ENCODE measurements around the gene SEMA6B. TPM values are rescaled to one million over a fixed set of nuclear protein-coding genes. Genes with fewer than 3 reads are reported as not detected.

Gene SEMA6B
- polyA plus RNA-seq, 1 donor from 2014 or later, result 21.6 TPM

DNA sequence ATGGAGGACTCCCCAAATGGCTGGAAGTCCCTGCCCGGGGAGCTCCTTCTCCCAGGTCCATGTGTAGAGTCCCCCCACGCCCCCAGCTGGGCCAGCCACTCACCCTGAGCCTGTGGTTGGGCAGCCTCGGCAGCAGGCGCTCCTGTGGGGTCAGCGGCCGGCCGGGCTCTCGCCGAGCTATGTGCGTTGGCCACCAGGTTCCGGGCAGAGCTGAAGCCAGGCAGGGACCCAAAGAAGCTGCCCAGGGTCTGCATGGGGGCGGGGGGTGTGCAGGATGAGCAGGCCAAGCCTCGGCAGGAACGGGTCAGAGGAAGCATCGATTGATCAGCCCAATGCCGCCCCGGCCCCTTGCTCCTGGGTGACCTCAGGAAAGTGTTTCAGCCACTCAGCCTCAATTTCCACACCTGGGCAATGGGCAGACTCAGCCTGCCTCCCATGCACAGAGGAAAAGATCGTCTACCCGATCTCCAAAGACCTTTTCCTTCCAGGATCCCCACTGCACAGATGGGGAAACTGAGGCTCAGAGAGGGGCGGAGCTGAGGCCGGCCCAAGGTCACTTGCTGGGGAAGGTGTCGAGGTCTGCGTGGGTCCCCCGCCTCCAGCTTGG is 41.9 kb downstream of the SEMA6B start:
- Histone ChIP-seq H3K27me3 (ENCODE audit: insufficient read depth, low read depth, low read length) (no peaks in the 10 kb centered on the region), H3K9me3 (ENCODE audit: low read length) (no peaks in the 10 kb centered on the region), H3K27ac (ENCODE audit: low read length) (no peak overlapping the region), H4K20me1 (ENCODE audit: insufficient read depth) (no peaks in the 10 kb centered on the region), H3K4me3 (ENCODE audit: low read length) (no peak overlapping the region), H3K79me2 (replicated peaks; ENCODE audit: insufficient read depth, low read length) (no peaks in the 10 kb centered on the region), H3K9me2 (ENCODE audit: insufficient read depth, low read length) (no peaks in the 10 kb centered on the region), H2AFZ (ENCODE audit: low read depth, low read length) (no peak overlapping the region), H3K36me3 (ENCODE audit: insufficient read depth, low read length) (no peaks in the 10 kb centered on the region), H3K9ac (ENCODE audit: low read length) (no peak overlapping the region), H3K4me2 (ENCODE audit: low read length) (no peak overlapping the region), H3F3A (ENCODE audit: insufficient read depth, low read length, poor library complexity, severe bottlenecking) (no peaks in the 10 kb centered on the region)
- TF ChIP-seq POLR2AphosphoS5 (IDR thresholded peaks at IDR 0.05) (no peak), EP300 (conservative IDR thresholded peaks at IDR 0.05; ENCODE audit: poor library complexity, severe bottlenecking) (no peak), EZH2 (IDR thresholded peaks at IDR 0.05; ENCODE audit: borderline replicate concordance, insufficient read depth, low read length, poor library complexity, severe bottlenecking) (no peak), RAD21 (conservative IDR thresholded peaks at IDR 0.05) (no peak), MXI1 (conservative IDR thresholded peaks at IDR 0.05; ENCODE audit: poor library complexity, severe bottlenecking) (no peak), SMC3 (conservative IDR thresholded peaks at IDR 0.05; ENCODE audit: poor library complexity) (no peak), TAF1 (IDR thresholded peaks at IDR 0.05; ENCODE audit: low read depth) (no peak)
- TF ChIP-seq, protein P1, sequence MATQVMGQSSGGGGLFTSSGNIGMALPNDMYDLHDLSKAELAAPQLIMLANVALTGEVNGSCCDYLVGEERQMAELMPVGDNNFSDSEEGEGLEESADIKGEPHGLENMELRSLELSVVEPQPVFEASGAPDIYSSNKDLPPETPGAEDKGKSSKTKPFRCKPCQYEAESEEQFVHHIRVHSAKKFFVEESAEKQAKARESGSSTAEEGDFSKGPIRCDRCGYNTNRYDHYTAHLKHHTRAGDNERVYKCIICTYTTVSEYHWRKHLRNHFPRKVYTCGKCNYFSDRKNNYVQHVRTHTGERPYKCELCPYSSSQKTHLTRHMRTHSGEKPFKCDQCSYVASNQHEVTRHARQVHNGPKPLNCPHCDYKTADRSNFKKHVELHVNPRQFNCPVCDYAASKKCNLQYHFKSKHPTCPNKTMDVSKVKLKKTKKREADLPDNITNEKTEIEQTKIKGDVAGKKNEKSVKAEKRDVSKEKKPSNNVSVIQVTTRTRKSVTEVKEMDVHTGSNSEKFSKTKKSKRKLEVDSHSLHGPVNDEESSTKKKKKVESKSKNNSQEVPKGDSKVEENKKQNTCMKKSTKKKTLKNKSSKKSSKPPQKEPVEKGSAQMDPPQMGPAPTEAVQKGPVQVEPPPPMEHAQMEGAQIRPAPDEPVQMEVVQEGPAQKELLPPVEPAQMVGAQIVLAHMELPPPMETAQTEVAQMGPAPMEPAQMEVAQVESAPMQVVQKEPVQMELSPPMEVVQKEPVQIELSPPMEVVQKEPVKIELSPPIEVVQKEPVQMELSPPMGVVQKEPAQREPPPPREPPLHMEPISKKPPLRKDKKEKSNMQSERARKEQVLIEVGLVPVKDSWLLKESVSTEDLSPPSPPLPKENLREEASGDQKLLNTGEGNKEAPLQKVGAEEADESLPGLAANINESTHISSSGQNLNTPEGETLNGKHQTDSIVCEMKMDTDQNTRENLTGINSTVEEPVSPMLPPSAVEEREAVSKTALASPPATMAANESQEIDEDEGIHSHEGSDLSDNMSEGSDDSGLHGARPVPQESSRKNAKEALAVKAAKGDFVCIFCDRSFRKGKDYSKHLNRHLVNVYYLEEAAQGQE (IDR thresholded peaks at IDR 0.05; ENCODE audit: borderline replicate concordance), result no peak
- TF ChIP-seq, protein P2, sequence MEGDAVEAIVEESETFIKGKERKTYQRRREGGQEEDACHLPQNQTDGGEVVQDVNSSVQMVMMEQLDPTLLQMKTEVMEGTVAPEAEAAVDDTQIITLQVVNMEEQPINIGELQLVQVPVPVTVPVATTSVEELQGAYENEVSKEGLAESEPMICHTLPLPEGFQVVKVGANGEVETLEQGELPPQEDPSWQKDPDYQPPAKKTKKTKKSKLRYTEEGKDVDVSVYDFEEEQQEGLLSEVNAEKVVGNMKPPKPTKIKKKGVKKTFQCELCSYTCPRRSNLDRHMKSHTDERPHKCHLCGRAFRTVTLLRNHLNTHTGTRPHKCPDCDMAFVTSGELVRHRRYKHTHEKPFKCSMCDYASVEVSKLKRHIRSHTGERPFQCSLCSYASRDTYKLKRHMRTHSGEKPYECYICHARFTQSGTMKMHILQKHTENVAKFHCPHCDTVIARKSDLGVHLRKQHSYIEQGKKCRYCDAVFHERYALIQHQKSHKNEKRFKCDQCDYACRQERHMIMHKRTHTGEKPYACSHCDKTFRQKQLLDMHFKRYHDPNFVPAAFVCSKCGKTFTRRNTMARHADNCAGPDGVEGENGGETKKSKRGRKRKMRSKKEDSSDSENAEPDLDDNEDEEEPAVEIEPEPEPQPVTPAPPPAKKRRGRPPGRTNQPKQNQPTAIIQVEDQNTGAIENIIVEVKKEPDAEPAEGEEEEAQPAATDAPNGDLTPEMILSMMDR (IDR thresholded peaks at IDR 0.05; ENCODE audit: poor library complexity, severe bottlenecking), result no peak

DNA sequence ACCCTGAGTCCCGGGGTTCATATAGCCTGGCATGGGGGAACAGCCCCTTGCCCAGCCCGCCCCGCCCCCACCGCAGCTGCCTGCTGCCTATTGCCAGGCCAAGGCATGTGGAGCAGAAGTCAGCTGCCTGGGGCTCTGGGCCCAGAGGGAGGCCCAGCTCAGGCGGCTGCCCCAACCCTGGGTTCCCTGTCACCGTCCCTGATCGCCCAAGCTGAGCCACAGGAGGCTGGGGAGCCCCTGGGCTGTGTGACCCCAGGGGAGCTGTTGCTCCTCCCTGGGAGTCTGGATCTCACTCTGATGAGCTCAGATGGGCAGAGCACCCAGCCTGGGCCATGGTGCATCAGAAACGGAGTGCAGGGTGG is 42.6 kb downstream of the SEMA6B start:
- no peak overlapping the region for H2AFZ ChIP-seq (ENCODE audit: low read depth, low read length)
- no peak overlapping the region for H3K9ac ChIP-seq (ENCODE audit: low read length)
- no peak overlapping the region for H3K4me3 ChIP-seq (ENCODE audit: low read length)
- no peaks in the 10 kb centered on the region for H3K36me3 ChIP-seq (ENCODE audit: insufficient read depth, low read length)
- H3K9me2 ChIP-seq (ENCODE audit: insufficient read depth, low read length), result no peaks in the 10 kb centered on the region
- no peak overlapping the region for H3K4me2 ChIP-seq (ENCODE audit: low read length)
- TF ChIP-seq EZH2 (IDR thresholded peaks at IDR 0.05; ENCODE audit: borderline replicate concordance, insufficient read depth, low read length, poor library complexity, severe bottlenecking) (no peak), TAF1 (IDR thresholded peaks at IDR 0.05; ENCODE audit: low read depth) (no peak), EP300 (conservative IDR thresholded peaks at IDR 0.05; ENCODE audit: poor library complexity, severe bottlenecking) (no peak), POLR2AphosphoS5 (IDR thresholded peaks at IDR 0.05) (no peak)
- TF ChIP-seq, protein P1 (IDR thresholded peaks at IDR 0.05; ENCODE audit: borderline replicate concordance), result no peak
- no peaks in the 10 kb centered on the region for H3K9me3 ChIP-seq (ENCODE audit: low read length)
- no peaks in the 10 kb centered on the region for H3K79me2 ChIP-seq (replicated peaks; ENCODE audit: insufficient read depth, low read length)
- H4K20me1 ChIP-seq (ENCODE audit: insufficient read depth), result no peaks in the 10 kb centered on the region
- no peaks in the 10 kb centered on the region for H3F3A ChIP-seq (ENCODE audit: insufficient read depth, low read length, poor library complexity, severe bottlenecking)
- H3K27ac ChIP-seq (ENCODE audit: low read length), result no peak overlapping the region
- no peaks in the 10 kb centered on the region for H3K27me3 ChIP-seq (ENCODE audit: insufficient read depth, low read depth, low read length)

Data from neural cell (in vitro differentiated cells).